ENCODE measurements around the gene LHX3. TPM values are rescaled to one million over a fixed set of nuclear protein-coding genes. Genes with fewer than 3 reads are reported as not detected.

The LHX3 gene
- total and polyA plus RNA-seq, 2 donors from 2014 or later, result not detected

DNA sequence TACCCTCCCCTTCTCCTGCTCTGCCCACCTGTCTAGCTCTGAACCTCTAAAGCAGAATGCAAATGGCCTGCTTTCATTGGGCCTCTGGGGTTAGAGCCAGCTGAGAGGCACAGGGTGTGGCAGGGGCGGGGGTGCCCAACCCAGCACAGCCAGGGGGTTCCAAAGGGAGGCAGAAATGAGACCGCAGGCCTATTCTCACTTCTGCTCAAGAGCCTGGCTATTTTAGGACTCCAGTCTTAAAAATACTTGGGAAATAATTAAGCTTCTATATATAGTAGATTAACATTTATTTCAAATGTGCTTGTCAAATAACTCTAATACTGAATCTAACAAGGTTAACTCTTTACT lies 35.0 kb upstream of the LHX3 start:
- Histone ChIP-seq H3K36me3 (ENCODE audit: control insufficient read depth in 2 of 3, insufficient read depth in 3 of 3, low read length in 3 of 3) (no peaks in the 10 kb centered on the region), H3K9me3 (ENCODE audit: control insufficient read depth in 2 of 3, insufficient read depth in 1 of 3, low read length in 3 of 3) (no peaks in the 10 kb centered on the region), H3K27me3 (ENCODE audit: control insufficient read depth, insufficient read depth, low read length) (no peaks in the 10 kb centered on the region), H3K4me1 (ENCODE audit: control insufficient read depth in 2 of 3, insufficient read depth in 2 of 3, low read depth in 1 of 3, low read length in 3 of 3) (peaks cover 3 to 12% (median 10%) of the 10 kb centered on the region in 3 donors), H3K27ac (ENCODE audit: low read depth in 2 of 2, low read length in 2 of 2) (no peak overlapping the region), H3K9ac (ENCODE audit: low read length in 3 of 3) (no peak overlapping the region), H3K4me3 (ENCODE audit: low read length in 3 of 3) (no peak overlapping the region)
- no peak for TF ChIP-seq CTCF (IDR thresholded peaks at IDR 0.05; ENCODE audit: borderline replicate concordance, extremely low read depth, insufficient read depth)
- FAIRE-seq (no peak), DNase-seq (no peak)
- intact Hi-C loops (cut with DNase I), result no loop called here

DNA sequence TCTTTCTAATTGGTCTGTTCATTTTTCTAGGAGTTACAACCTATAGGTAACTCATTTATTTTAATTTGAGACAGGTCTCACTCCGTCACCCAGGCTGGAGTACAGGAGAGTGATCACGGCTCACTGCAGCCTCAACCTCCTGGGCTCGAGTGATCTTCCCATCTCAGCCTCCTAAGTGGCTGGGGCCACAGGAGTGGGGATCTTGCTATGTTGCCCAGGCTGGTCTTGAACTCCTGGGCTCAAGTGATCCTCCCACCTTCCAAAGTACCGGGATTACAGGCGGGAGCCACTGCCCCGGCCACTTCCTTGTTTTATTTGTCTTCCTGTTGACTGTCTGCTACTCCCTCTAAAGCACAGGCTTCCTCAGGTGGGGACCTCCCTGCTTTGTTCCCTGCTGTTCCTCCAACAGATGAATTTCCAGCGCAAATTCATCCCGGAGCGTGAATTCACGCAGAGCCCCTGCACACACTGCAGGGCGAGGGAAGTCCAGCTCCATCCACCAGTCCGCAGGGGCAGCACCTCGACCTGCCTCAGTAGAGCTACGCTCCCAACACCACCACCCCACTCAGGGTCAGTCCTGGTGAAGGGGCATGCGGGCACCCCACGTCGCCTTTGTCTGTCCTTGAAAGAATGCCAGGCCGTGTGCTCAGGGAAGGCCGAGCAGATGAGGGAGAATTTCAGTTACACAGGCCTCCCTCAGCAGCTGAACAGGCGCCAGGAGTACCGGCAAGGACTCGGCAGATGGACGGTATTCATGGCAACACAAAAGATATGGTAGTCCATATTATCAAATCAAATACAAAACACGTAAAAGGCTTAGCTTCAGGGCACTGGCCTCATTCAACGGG lies 34.4 kb upstream of the LHX3 start:
- no peak for DNase-seq
- no peak for TF ChIP-seq CTCF (IDR thresholded peaks at IDR 0.05; ENCODE audit: borderline replicate concordance, extremely low read depth, insufficient read depth)
- H3K27ac ChIP-seq (ENCODE audit: low read depth in 2 of 2, low read length in 2 of 2), result no peak overlapping the region
- no peaks in the 10 kb centered on the region for H3K27me3 ChIP-seq (ENCODE audit: control insufficient read depth, insufficient read depth, low read length)
- no peaks in the 10 kb centered on the region for H3K9me3 ChIP-seq (ENCODE audit: control insufficient read depth in 2 of 3, insufficient read depth in 1 of 3, low read length in 3 of 3)
- H3K4me1 ChIP-seq (ENCODE audit: control insufficient read depth in 2 of 3, insufficient read depth in 2 of 3, low read depth in 1 of 3, low read length in 3 of 3), result peaks cover 3 to 6% (median 5%) of the 10 kb centered on the region in 3 donors
- no peaks in the 10 kb centered on the region for H3K36me3 ChIP-seq (ENCODE audit: control insufficient read depth in 2 of 3, insufficient read depth in 3 of 3, low read length in 3 of 3)
- no peak overlapping the region for H3K4me3 ChIP-seq (ENCODE audit: low read length in 3 of 3)
- intact Hi-C loops (cut with DNase I), result no loop called here
- FAIRE-seq, result no peak
- no peak overlapping the region for H3K9ac ChIP-seq (ENCODE audit: low read length in 3 of 3)

- H3K27ac ChIP-seq (ENCODE audit: low read depth in 2 of 2, low read length in 2 of 2), result no peak overlapping the region
- no peak overlapping the region for H3K9ac ChIP-seq (ENCODE audit: low read length in 3 of 3)
- no peak for TF ChIP-seq CTCF (IDR thresholded peaks at IDR 0.05; ENCODE audit: borderline replicate concordance, extremely low read depth, insufficient read depth)
- DNase-seq (no peak), FAIRE-seq (no peak)
- intact Hi-C loops (cut with DNase I), result no loop called here
- H3K4me1 ChIP-seq (ENCODE audit: control insufficient read depth in 2 of 3, insufficient read depth in 2 of 3, low read depth in 1 of 3, low read length in 3 of 3), result peaks cover 0 to 3% (median 2%) of the 10 kb centered on the region in 3 donors
- no peak overlapping the region for H3K4me3 ChIP-seq (ENCODE audit: low read length in 3 of 3)
- H3K27me3 ChIP-seq (ENCODE audit: control insufficient read depth, insufficient read depth, low read length), result no peaks in the 10 kb centered on the region
- no peaks in the 10 kb centered on the region for H3K36me3 ChIP-seq (ENCODE audit: control insufficient read depth in 2 of 3, insufficient read depth in 3 of 3, low read length in 3 of 3)
- H3K9me3 ChIP-seq (ENCODE audit: control insufficient read depth in 2 of 3, insufficient read depth in 1 of 3, low read length in 3 of 3), result no peaks in the 10 kb centered on the region
Observed at GRCh38 chr9:136238342-136238732, 33.4 kb upstream of the LHX3 start.
